ENCODE data around the gene ABCB4.

Gene ABCB4

DNA sequence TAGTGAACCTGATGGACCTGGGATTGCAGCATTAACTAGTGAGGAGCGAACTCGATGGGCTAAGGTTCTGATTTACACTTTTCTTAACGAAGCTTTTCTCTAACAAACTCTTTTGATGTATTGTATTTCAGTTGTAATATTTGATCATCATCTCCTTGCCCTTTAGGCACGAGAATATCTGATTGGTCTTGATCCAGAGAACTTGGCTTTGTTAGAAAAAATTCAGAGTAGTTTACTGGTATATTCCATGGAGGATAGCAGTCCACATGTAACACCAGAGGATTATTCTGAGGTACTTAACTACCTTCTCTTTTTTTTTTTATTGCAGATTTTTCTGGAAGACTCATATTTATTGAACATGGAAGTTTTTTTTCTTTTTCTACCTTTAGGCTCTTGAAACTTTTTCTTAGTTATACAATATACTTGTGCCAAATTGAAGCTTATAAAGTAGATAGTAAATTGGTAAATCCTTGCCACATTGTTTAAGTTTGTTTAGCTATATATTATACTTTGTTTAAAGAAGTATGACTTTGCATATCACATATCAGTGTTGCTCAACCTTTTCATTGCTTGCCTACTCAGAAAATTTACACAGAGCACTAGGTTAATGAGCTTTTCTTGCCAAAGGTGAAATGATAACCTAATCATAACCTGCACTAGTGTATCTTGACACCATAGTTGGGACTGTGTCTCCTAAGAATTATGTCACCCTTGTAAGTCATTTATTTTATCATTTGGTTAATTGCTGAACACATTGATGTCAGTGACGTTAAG lies 99.6 kb downstream of the ABCB4 start:
- no peaks in the 10 kb centered on the region for H3K36me3 ChIP-seq (ENCODE audit: control insufficient read depth, low read length)
- no peaks in the 10 kb centered on the region for H3K4me1 ChIP-seq (ENCODE audit: control insufficient read depth, low read length)
- H3F3A ChIP-seq (ENCODE audit: control insufficient read depth, insufficient read depth), result no peaks in the 10 kb centered on the region
- no peaks in the 10 kb centered on the region for H4K20me1 ChIP-seq (ENCODE audit: control insufficient read depth, insufficient read depth, low read depth, low read length)
- H3K27ac ChIP-seq (ENCODE audit: low read depth, low read length), result no peak overlapping the region
- no peak overlapping the region for H3K4me2 ChIP-seq (ENCODE audit: low read length)
- H3K9me2 ChIP-seq (replicated peaks; ENCODE audit: control insufficient read depth, low read length), result no peaks in the 10 kb centered on the region
- H3K79me2 ChIP-seq (ENCODE audit: control insufficient read depth, low read length), result no peaks in the 10 kb centered on the region
- no peak for TF ChIP-seq EZH2phosphoT487 (IDR thresholded peaks at IDR 0.05; ENCODE audit: borderline replicate concordance, low read length)
- H3K4me3 ChIP-seq (ENCODE audit: low read length), result no peak overlapping the region
- no peaks in the 10 kb centered on the region for H3K9me3 ChIP-seq (ENCODE audit: control insufficient read depth, insufficient read depth, low read length)
- no peaks in the 10 kb centered on the region for H3K27me3 ChIP-seq (ENCODE audit: control insufficient read depth, low read length)

- Histone ChIP-seq H3K79me2 (ENCODE audit: control insufficient read depth, low read length) (no peaks in the 10 kb centered on the region), H3K27me3 (ENCODE audit: control insufficient read depth, low read length) (no peaks in the 10 kb centered on the region), H3K9me2 (replicated peaks; ENCODE audit: control insufficient read depth, low read length) (no peaks in the 10 kb centered on the region), H3K27ac (ENCODE audit: low read depth, low read length) (no peak overlapping the region), H4K20me1 (ENCODE audit: control insufficient read depth, insufficient read depth, low read depth, low read length) (no peaks in the 10 kb centered on the region), H3F3A (ENCODE audit: control insufficient read depth, insufficient read depth) (no peaks in the 10 kb centered on the region), H3K36me3 (ENCODE audit: control insufficient read depth, low read length) (no peaks in the 10 kb centered on the region), H3K4me2 (ENCODE audit: low read length) (no peak overlapping the region), H3K4me3 (ENCODE audit: low read length) (no peak overlapping the region), H3K9me3 (ENCODE audit: control insufficient read depth, insufficient read depth, low read length) (no peaks in the 10 kb centered on the region), H3K4me1 (ENCODE audit: control insufficient read depth, low read length) (no peaks in the 10 kb centered on the region)
- TF ChIP-seq CTCF (IDR thresholded peaks at IDR 0.05; ENCODE audit: low read depth, low read length, poor library complexity, severe bottlenecking) (no peak), EZH2phosphoT487 (IDR thresholded peaks at IDR 0.05; ENCODE audit: borderline replicate concordance, low read length) (no peak)
Measured at GRCh38 chr7:87370660-87371180, 104.8 kb downstream of the ABCB4 start.

DNA sequence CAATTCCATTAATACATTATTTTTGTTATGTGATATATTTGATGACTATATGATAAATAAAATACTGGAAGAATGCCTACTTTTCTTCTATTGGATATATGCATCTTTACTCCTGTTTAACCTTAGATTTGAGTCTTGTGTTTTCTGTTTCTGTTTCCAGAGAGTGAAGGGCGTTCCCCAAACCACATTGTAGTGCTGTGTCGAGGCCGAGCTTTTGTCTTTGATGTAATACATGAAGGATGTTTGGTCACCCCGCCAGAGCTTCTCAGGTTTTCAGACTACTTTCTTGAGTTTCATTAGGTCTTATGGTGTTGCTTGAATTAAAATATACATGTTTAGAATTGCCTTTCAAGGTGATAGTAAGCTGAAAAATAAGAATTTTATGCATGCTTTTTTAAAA lies 106.3 kb downstream of the ABCB4 start:
- Histone ChIP-seq H3K27me3 (ENCODE audit: control insufficient read depth, low read length) (no peaks in the 10 kb centered on the region), H3K4me3 (ENCODE audit: low read length) (no peak overlapping the region), H3K4me1 (ENCODE audit: control insufficient read depth, low read length) (no peaks in the 10 kb centered on the region), H3F3A (ENCODE audit: control insufficient read depth, insufficient read depth) (no peaks in the 10 kb centered on the region), H3K27ac (ENCODE audit: low read depth, low read length) (no peak overlapping the region), H3K9me2 (replicated peaks; ENCODE audit: control insufficient read depth, low read length) (no peaks in the 10 kb centered on the region), H4K20me1 (ENCODE audit: control insufficient read depth, insufficient read depth, low read depth, low read length) (no peaks in the 10 kb centered on the region), H3K36me3 (ENCODE audit: control insufficient read depth, low read length) (no peaks in the 10 kb centered on the region), H3K79me2 (ENCODE audit: control insufficient read depth, low read length) (no peaks in the 10 kb centered on the region), H3K9me3 (ENCODE audit: control insufficient read depth, insufficient read depth, low read length) (no peaks in the 10 kb centered on the region), H3K4me2 (ENCODE audit: low read length) (no peak overlapping the region)
- TF ChIP-seq EZH2phosphoT487 (IDR thresholded peaks at IDR 0.05; ENCODE audit: borderline replicate concordance, low read length), result no peak
- no peak for TF ChIP-seq CTCF (IDR thresholded peaks at IDR 0.05; ENCODE audit: low read depth, low read length, poor library complexity, severe bottlenecking)

GRCh38 chr7:87364246-87364645 lies 111.2 kb downstream of the ABCB4 start:
- H3K9me2 ChIP-seq (replicated peaks; ENCODE audit: control insufficient read depth, low read length), result no peaks in the 10 kb centered on the region
- no peaks in the 10 kb centered on the region for H3K27me3 ChIP-seq (ENCODE audit: control insufficient read depth, low read length)
- H3F3A ChIP-seq (ENCODE audit: control insufficient read depth, insufficient read depth), result no peaks in the 10 kb centered on the region
- no peaks in the 10 kb centered on the region for H3K9me3 ChIP-seq (ENCODE audit: control insufficient read depth, insufficient read depth, low read length)
- no peak overlapping the region for H3K4me3 ChIP-seq (ENCODE audit: low read length)
- no peak for TF ChIP-seq EZH2phosphoT487 (IDR thresholded peaks at IDR 0.05; ENCODE audit: borderline replicate concordance, low read length)
- TF ChIP-seq CTCF (IDR thresholded peaks at IDR 0.05; ENCODE audit: low read depth, low read length, poor library complexity, severe bottlenecking), result no peak
- H3K36me3 ChIP-seq (ENCODE audit: control insufficient read depth, low read length), result no peaks in the 10 kb centered on the region
- no peak overlapping the region for H3K4me2 ChIP-seq (ENCODE audit: low read length)
- no peaks in the 10 kb centered on the region for H3K79me2 ChIP-seq (ENCODE audit: control insufficient read depth, low read length)
- H4K20me1 ChIP-seq (ENCODE audit: control insufficient read depth, insufficient read depth, low read depth, low read length), result no peaks in the 10 kb centered on the region
- no peaks in the 10 kb centered on the region for H3K4me1 ChIP-seq (ENCODE audit: control insufficient read depth, low read length)
- no peak overlapping the region for H3K27ac ChIP-seq (ENCODE audit: low read depth, low read length)

Measured in DOHH2 (cell line).